Testis (tissue), 3 donors: ENCODE measurements around the gene TVP23C. TPM values are rescaled to one million over a fixed set of nuclear protein-coding genes. Genes with fewer than 3 reads are reported as not detected.

Source experiments
- DNase-seq: peaks from one replicate; pipeline ENCODE4 v3.0.0-alpha.2; 2019
- H3K27ac ChIP-seq, 2 donors: fragments of 200-600 bp; sonication (generic); one replicate each; pipeline ENCODE4 v1.5.1; 2019
- H3K27me3 ChIP-seq: fragments of 200-600 bp; sonication (generic); one replicate; pipeline ENCODE4 v1.5.1; 2019
- H3K36me3 ChIP-seq: fragments of 200-600 bp; sonication (generic); one replicate; pipeline ENCODE4 v1.5.1; 2017; ENCODE audit warnings: low read depth; ENCODE audit errors: missing control alignments
- H3K4me1 ChIP-seq: fragments of 200-600 bp; sonication (generic); one replicate; pipeline ENCODE4 v1.5.1; 2019
- H3K4me3 ChIP-seq, 2 donors: fragments of 200-600 bp; sonication (generic); one replicate each; pipeline ENCODE4 v1.5.1; 2017 to 2019
- H3K9me3 ChIP-seq: fragments of 200-600 bp; sonication (generic); one replicate; pipeline ENCODE4 v1.5.1; 2017
- POLR2A ChIP-seq: fragments of 450-650 bp; IDR thresholded peaks from one replicate; pipeline ENCODE4 v1.6.1; 2017; ENCODE audit warnings: antibody characterized with exemption, mild to moderate bottlenecking, moderate library complexity
- WGBS, 2 donors: methylation state at CpG; one replicate each; pipeline ENCODE4 v1.1.5; 2018; 5-methylcytosine and 5-hydroxymethylcytosine counted together
- intact Hi-C: fragments of 100-400 bp; cut with DNase I; formaldehyde crosslinking; loops from one replicate; pipeline ENCODE4 v1.15.1; 2023; ENCODE audit warnings: low total_unique reads
- polyA plus RNA-seq: library from polyadenylated mRNA; stranded (reverse); fragments of 350-450 nt; fragmentation: Illumina TruSeq; extraction: RNeasy Lipid Tissue Mini Kit (QIAGEN cat#74804); gene quantifications from one replicate; pipeline ENCODE4 v1.2.3, GENCODE V29; 2014; ENCODE audit warnings: low read depth, low replicate concordance; ENCODE audit not compliant: insufficient read depth
- total RNA-seq, 2 donors: library from RNA; depleted of rRNA; stranded (reverse); fragments of >200 nt; gene quantifications; one replicate each; pipeline ENCODE4 v1.2.3, GENCODE V29; 2016
- TF ChIP-seq, protein P1 (sequence below), 3 experiments: fragments of 450-650 bp in 2 of 3; fragments of 200-600 bp in 1 of 3; sonication (generic) in 1 of 3; IDR thresholded peaks; one replicate each; pipeline ENCODE4 v1.5.1; 2016 to 2019; ENCODE audit warnings: antibody characterized with exemption in 3 of 3, mild to moderate bottlenecking in 2 of 3, moderate library complexity in 1 of 3

TVP23C gene
- total and polyA plus RNA-seq, 3 donors from 2014 or later: 6.3 to 48.6 (median 41.1) TPM

DNA sequence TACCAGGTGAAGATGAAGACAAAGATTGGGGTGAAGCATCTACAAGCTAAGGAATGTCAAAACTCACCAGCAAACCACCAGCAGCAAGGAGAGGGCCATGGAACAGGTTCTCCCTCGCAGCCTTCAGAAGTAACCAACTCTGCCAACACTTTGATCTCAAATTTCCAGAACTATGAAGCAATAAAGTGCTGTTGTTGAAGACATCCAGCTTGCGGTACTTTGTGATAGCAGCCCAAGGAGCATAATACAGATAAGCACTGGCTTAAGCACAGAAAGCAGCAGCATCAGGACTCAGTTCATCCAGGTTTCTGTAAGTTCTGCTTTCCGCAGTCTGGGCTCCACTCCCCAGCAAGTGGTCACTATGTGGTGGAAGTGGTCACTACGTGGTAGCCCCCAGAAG, 79.9 kb downstream of the TVP23C start:
- TF ChIP-seq, protein P1, sequence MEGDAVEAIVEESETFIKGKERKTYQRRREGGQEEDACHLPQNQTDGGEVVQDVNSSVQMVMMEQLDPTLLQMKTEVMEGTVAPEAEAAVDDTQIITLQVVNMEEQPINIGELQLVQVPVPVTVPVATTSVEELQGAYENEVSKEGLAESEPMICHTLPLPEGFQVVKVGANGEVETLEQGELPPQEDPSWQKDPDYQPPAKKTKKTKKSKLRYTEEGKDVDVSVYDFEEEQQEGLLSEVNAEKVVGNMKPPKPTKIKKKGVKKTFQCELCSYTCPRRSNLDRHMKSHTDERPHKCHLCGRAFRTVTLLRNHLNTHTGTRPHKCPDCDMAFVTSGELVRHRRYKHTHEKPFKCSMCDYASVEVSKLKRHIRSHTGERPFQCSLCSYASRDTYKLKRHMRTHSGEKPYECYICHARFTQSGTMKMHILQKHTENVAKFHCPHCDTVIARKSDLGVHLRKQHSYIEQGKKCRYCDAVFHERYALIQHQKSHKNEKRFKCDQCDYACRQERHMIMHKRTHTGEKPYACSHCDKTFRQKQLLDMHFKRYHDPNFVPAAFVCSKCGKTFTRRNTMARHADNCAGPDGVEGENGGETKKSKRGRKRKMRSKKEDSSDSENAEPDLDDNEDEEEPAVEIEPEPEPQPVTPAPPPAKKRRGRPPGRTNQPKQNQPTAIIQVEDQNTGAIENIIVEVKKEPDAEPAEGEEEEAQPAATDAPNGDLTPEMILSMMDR (IDR thresholded peaks at IDR 0.05): no peak
- no peak for TF ChIP-seq POLR2A
- WGBS, 2 donors: 35 to 49% methylated on average over 3 to 4 of the region's 4 CpGs
- intact Hi-C loops: no loop called here

DNA sequence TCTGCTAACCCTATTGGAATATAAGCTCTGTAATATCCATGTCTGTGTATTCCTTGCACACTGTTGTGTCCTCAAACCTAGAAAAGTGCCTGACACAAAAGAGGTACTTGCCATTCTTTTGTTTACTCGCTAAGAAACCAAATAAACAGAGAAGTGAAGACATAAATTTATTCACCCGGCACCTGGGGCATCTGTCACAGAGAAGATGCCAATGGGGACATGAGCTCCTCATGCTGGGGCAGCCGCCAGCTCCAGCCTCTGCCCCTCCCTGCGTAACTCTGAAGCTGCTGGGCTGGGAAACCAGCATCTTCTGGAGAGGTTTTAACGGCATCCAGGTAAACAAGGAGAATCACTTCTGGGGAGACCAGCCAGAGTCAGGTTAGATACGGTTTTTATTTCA, 80.8 kb downstream of the TVP23C start:
- 77 to 80% methylated on average over 6 of the region's 6 CpGs for WGBS, 2 donors
- no peak for TF ChIP-seq POLR2A
- TF ChIP-seq, protein P1 (IDR thresholded peaks at IDR 0.05): no peak
- Histone ChIP-seq H3K27ac (no peak overlapping the region), H3K4me3 (no peak overlapping the region), H3K36me3 (no peaks in the 10 kb centered on the region), H3K4me1 (no peaks in the 10 kb centered on the region), H3K27me3 (no peaks in the 10 kb centered on the region), H3K9me3 (no peaks in the 10 kb centered on the region)
- no peak for DNase-seq
- intact Hi-C loops: no loop called here

More for the DNA sequence above, 79.9 kb downstream of the TVP23C start:
- H3K27me3 ChIP-seq: no peaks in the 10 kb centered on the region
- H3K4me3 ChIP-seq: no peak overlapping the region
- no peaks in the 10 kb centered on the region for H3K4me1 ChIP-seq
- H3K36me3 ChIP-seq: no peaks in the 10 kb centered on the region
- no peak for DNase-seq
- H3K27ac ChIP-seq: no peak overlapping the region
- no peaks in the 10 kb centered on the region for H3K9me3 ChIP-seq

DNA sequence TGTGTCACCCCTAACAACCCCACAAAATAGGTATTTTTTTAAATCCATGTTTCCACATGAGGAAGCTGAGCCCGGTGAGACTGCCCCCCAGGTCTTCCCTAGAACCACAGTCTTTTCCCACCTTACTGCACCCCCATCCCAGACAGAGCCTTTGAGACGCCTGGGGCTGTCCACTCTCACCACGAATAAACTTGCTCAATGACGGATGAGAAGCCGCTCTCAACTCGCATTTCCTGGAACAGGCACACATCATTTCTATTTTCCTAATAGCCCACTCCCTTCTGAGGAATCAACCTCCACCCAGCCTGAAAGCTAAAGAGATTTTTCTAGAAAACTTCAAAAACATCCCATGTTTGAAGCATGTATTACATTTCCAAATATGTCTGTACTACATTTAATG, 81.8 kb downstream of the TVP23C start:
- H3K27me3 ChIP-seq: no peaks in the 10 kb centered on the region
- no peaks in the 10 kb centered on the region for H3K4me1 ChIP-seq
- H3K36me3 ChIP-seq: no peaks in the 10 kb centered on the region
- WGBS, 2 donors: 93 to 97% methylated on average over 6 of the region's 6 CpGs
- intact Hi-C loops: no loop called here
- no peak overlapping the region for H3K4me3 ChIP-seq
- DNase-seq: no peak
- H3K27ac ChIP-seq: no peak overlapping the region
- TF ChIP-seq, protein P1 (IDR thresholded peaks at IDR 0.05): no peak
- TF ChIP-seq POLR2A: no peak
- no peaks in the 10 kb centered on the region for H3K9me3 ChIP-seq

DNA sequence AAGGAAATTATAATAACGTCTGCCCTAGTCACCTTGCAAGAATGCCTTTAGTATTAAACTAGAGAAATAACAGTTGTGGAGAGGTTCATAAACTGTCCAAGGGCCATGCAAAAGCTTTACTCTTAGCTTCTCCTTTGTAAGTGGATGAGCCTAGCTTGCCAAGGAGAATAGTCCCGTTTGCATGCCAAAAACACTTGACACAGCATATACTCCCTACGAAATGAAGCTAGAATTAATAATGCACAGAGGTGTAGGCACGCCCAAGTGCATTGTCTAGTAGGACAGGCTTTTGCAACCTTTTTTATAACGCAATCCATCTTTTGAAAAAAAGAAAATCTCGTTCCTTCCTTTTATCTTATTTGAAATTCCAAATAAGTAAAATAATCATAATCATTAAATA, 83.1 kb downstream of the TVP23C start:
- Histone ChIP-seq H3K27me3 (no peaks in the 10 kb centered on the region), H3K4me3 (no peak overlapping the region), H3K36me3 (no peaks in the 10 kb centered on the region), H3K27ac (no peak overlapping the region), H3K9me3 (no peaks in the 10 kb centered on the region), H3K4me1 (no peaks in the 10 kb centered on the region)
- TF ChIP-seq POLR2A: no peak
- TF ChIP-seq, protein P1 (IDR thresholded peaks at IDR 0.05): no peak
- intact Hi-C loops: no loop called here
- no peak for DNase-seq
- WGBS, 2 donors: 73 to 79% methylated on average over 6 of the region's 6 CpGs

DNA sequence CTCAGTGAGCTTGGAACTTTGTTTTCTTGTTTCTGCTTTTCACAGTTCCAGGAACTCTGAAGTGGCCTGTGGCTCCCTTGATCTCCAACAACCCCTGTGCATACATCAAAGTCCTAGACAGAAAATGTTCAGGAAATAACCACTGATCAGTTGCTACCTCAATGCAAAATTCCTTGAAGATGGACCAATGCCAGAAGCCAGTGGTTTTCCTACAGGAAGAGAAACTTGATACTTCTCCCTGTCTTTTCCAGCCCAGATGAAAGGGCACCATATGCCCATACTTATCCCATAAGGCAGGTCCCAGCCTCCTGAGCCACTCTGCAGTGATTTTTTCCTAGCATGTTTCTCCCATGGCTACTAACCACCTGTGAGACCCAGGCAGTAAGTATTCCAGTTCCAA, 83.6 kb downstream of the TVP23C start:
- intact Hi-C loops: no loop called here

More for the DNA sequence above, 83.6 kb downstream of the TVP23C start:
- TF ChIP-seq, protein P1 (IDR thresholded peaks at IDR 0.05): no peak
- Histone ChIP-seq H3K27me3 (no peaks in the 10 kb centered on the region), H3K27ac (no peak overlapping the region), H3K36me3 (no peaks in the 10 kb centered on the region), H3K4me1 (no peaks in the 10 kb centered on the region), H3K4me3 (no peak overlapping the region), H3K9me3 (no peaks in the 10 kb centered on the region)
- DNase-seq: no peak
